ENCODE data around the gene MYADM. TPM values are rescaled to one million over a fixed set of nuclear protein-coding genes. Genes with fewer than 3 reads are reported as not detected.

The MYADM gene
- total RNA-seq, 1 experiment from 2014 or later = 78.6 TPM

DNA sequence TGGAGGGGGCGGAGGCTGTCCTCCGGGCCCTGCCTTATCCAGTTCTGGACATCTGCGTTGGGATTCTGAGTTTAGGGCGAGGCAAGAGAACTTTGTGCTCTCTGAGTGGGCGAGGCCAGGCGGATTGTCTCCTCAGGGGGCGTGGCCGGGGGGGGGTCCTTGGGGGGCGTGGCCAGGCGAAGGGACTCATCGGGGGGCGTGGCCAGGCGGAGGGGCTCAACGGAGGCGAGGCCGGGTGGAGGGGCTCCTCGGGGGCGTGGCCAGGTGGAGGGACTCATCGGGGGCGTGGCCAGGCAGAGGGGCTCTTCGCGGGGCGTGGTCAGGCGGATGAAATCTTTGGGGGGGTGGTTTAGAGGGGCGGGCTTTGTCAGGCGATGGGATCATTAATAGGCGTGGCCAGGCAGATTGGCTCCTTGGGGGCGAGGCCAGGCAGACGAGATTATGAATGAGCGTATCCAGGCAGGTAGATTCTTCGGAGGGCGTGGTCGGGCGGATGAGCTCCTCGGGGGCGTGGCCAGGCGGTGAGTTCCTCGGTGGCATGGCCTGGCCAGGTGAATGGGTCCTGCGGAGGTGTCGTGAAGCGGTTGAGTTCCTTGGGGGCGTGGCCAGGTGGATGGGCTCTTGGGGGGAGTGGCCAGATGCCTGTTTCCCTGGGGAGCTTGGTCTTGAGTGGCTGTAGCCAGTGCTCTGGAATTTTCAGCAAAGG lies 31.1 kb downstream of the MYADM start:
- Mint-ChIP-seq H3K4me3 (peak overlapping the region; percentile 81), H3K4me1 (peaks cover 33% of the 10 kb centered on the region), H3K36me3 (peaks cover 20% of the 10 kb centered on the region), H3K27ac (peak overlapping the region; percentile 100), H3K27me3 (ENCODE audit: low read depth) (0 out of 2 replicates have a peak, but pooled peaks cover 9% of the 10 kb centered on the region), H3K9me3 (no peaks in the 10 kb centered on the region)
- TF ChIP-seq TEAD4 (CRISPR knock-in tag; IDR thresholded peaks at IDR 0.05) (no peak), SP1 (CRISPR knock-in tag; conservative IDR thresholded peaks at IDR 0.05) (peak; percentile 93)
- TF ChIP-seq, protein P1, sequence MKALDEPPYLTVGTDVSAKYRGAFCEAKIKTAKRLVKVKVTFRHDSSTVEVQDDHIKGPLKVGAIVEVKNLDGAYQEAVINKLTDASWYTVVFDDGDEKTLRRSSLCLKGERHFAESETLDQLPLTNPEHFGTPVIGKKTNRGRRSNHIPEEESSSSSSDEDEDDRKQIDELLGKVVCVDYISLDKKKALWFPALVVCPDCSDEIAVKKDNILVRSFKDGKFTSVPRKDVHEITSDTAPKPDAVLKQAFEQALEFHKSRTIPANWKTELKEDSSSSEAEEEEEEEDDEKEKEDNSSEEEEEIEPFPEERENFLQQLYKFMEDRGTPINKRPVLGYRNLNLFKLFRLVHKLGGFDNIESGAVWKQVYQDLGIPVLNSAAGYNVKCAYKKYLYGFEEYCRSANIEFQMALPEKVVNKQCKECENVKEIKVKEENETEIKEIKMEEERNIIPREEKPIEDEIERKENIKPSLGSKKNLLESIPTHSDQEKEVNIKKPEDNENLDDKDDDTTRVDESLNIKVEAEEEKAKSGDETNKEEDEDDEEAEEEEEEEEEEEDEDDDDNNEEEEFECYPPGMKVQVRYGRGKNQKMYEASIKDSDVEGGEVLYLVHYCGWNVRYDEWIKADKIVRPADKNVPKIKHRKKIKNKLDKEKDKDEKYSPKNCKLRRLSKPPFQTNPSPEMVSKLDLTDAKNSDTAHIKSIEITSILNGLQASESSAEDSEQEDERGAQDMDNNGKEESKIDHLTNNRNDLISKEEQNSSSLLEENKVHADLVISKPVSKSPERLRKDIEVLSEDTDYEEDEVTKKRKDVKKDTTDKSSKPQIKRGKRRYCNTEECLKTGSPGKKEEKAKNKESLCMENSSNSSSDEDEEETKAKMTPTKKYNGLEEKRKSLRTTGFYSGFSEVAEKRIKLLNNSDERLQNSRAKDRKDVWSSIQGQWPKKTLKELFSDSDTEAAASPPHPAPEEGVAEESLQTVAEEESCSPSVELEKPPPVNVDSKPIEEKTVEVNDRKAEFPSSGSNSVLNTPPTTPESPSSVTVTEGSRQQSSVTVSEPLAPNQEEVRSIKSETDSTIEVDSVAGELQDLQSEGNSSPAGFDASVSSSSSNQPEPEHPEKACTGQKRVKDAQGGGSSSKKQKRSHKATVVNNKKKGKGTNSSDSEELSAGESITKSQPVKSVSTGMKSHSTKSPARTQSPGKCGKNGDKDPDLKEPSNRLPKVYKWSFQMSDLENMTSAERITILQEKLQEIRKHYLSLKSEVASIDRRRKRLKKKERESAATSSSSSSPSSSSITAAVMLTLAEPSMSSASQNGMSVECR (CRISPR knock-in tag; IDR thresholded peaks at IDR 0.05; ENCODE audit: borderline replicate concordance) = no peak
- TF ChIP-seq, protein P2, sequence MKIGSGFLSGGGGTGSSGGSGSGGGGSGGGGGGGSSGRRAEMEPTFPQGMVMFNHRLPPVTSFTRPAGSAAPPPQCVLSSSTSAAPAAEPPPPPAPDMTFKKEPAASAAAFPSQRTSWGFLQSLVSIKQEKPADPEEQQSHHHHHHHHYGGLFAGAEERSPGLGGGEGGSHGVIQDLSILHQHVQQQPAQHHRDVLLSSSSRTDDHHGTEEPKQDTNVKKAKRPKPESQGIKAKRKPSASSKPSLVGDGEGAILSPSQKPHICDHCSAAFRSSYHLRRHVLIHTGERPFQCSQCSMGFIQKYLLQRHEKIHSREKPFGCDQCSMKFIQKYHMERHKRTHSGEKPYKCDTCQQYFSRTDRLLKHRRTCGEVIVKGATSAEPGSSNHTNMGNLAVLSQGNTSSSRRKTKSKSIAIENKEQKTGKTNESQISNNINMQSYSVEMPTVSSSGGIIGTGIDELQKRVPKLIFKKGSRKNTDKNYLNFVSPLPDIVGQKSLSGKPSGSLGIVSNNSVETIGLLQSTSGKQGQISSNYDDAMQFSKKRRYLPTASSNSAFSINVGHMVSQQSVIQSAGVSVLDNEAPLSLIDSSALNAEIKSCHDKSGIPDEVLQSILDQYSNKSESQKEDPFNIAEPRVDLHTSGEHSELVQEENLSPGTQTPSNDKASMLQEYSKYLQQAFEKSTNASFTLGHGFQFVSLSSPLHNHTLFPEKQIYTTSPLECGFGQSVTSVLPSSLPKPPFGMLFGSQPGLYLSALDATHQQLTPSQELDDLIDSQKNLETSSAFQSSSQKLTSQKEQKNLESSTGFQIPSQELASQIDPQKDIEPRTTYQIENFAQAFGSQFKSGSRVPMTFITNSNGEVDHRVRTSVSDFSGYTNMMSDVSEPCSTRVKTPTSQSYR (CRISPR knock-in tag; IDR thresholded peaks at IDR 0.05) = no peak
- TF ChIP-seq, protein P3, sequence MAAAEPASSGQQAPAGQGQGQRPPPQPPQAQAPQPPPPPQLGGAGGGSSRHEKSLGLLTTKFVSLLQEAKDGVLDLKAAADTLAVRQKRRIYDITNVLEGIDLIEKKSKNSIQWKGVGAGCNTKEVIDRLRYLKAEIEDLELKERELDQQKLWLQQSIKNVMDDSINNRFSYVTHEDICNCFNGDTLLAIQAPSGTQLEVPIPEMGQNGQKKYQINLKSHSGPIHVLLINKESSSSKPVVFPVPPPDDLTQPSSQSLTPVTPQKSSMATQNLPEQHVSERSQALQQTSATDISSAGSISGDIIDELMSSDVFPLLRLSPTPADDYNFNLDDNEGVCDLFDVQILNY (CRISPR knock-in tag; IDR thresholded peaks at IDR 0.05) = no peak
- TF ChIP-seq, protein P4, sequence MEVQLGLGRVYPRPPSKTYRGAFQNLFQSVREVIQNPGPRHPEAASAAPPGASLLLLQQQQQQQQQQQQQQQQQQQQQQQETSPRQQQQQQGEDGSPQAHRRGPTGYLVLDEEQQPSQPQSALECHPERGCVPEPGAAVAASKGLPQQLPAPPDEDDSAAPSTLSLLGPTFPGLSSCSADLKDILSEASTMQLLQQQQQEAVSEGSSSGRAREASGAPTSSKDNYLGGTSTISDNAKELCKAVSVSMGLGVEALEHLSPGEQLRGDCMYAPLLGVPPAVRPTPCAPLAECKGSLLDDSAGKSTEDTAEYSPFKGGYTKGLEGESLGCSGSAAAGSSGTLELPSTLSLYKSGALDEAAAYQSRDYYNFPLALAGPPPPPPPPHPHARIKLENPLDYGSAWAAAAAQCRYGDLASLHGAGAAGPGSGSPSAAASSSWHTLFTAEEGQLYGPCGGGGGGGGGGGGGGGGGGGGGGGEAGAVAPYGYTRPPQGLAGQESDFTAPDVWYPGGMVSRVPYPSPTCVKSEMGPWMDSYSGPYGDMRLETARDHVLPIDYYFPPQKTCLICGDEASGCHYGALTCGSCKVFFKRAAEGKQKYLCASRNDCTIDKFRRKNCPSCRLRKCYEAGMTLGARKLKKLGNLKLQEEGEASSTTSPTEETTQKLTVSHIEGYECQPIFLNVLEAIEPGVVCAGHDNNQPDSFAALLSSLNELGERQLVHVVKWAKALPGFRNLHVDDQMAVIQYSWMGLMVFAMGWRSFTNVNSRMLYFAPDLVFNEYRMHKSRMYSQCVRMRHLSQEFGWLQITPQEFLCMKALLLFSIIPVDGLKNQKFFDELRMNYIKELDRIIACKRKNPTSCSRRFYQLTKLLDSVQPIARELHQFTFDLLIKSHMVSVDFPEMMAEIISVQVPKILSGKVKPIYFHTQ (CRISPR knock-in tag; IDR thresholded peaks at IDR 0.05) = no peak
- ATAC-seq = peak; percentile 92
- ChIA-PET CTCF (interaction anchor here (0.6 to 2.9 kb wide), 23 partner anchors 9 to 474 kb away, joined by 3 to 58 read pairs (median 5); partner anchors contain the start of genes CACNG7, MYADM, PRKCG and TSEN34), POLR2A (interaction anchor here (0.5 to 2.9 kb wide), 12 partner anchors 9 to 238 kb away, joined by 3 to 24 read pairs (median 4); partner anchors contain the start of gene MYADM)
- DNase-seq (ENCODE audit: low spot score) = peak; percentile 100

DNA sequence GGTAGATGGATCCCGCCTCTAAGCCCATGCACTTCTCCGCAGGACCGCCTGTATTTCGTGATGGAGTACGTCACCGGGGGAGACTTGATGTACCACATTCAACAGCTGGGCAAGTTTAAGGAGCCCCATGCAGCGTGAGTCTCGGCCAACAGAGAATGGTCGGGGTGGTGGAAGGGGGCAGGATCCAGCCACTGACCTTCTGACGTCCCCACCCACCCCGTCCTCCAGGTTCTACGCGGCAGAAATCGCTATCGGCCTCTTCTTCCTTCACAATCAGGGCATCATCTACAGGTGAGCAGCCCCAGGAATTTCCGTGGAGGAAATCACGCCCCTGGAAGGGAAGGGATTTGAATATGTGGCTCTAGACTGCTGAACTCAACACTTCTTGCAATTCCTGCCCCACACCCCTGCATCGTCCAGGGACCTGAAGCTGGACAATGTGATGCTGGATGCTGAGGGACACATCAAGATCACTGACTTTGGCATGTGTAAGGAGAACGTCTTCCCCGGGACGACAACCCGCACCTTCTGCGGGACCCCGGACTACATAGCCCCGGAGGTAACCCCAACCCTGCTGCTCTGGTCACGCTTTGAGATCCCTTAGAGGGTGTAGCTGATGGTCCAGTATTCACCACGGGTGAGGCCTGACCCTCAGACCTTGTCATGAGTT lies 32.6 kb downstream of the MYADM start:
- peaks cover 19% of the 10 kb centered on the region for H3K27me3 Mint-ChIP-seq (ENCODE audit: low read depth)
- H3K4me1 Mint-ChIP-seq = peaks cover 41% of the 10 kb centered on the region
- no peak overlapping the region for H3K27ac Mint-ChIP-seq
- POLR2A ChIA-PET = interaction anchor here (0.9 to 1.4 kb wide), 2 partner anchors 33 to 80 kb away, joined by 3 to 4 read pairs; partner anchors contain the start of gene MYADM
- H3K36me3 Mint-ChIP-seq = peaks cover 16% of the 10 kb centered on the region
- ATAC-seq = no peak
- no peak for DNase-seq (ENCODE audit: low spot score)
- H3K4me3 Mint-ChIP-seq = no peak overlapping the region
- no peaks in the 10 kb centered on the region for H3K9me3 Mint-ChIP-seq
- CTCF ChIA-PET = interaction anchor here (1.1 to 3.0 kb wide), 4 partner anchors 12 to 47 kb away, joined by 4 to 58 read pairs (median 14); no protein-coding TSS in a partner anchor
- TF ChIP-seq ZNF317 (CRISPR knock-in tag; IDR thresholded peaks at IDR 0.05; ENCODE audit: borderline replicate concordance, low read depth) (no peak), CREB1 (CRISPR knock-in tag; IDR thresholded peaks at IDR 0.05) (no peak), KAT7 (CRISPR knock-in tag; IDR thresholded peaks at IDR 0.05; ENCODE audit: borderline replicate concordance) (no peak), ELF4 (CRISPR knock-in tag; IDR thresholded peaks at IDR 0.05; ENCODE audit: low read depth) (no peak), GTF2I (CRISPR knock-in tag; conservative IDR thresholded peaks at IDR 0.05) (no peak), FOXJ3 (CRISPR knock-in tag; IDR thresholded peaks at IDR 0.05; ENCODE audit: borderline replicate concordance) (no peak)
- TF ChIP-seq, protein P4 (CRISPR knock-in tag; IDR thresholded peaks at IDR 0.05) = no peak
- TF ChIP-seq, protein P5, sequence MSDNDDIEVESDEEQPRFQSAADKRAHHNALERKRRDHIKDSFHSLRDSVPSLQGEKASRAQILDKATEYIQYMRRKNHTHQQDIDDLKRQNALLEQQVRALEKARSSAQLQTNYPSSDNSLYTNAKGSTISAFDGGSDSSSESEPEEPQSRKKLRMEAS (CRISPR knock-in tag; IDR thresholded peaks at IDR 0.05) = no peak
- TF ChIP-seq, protein P6, sequence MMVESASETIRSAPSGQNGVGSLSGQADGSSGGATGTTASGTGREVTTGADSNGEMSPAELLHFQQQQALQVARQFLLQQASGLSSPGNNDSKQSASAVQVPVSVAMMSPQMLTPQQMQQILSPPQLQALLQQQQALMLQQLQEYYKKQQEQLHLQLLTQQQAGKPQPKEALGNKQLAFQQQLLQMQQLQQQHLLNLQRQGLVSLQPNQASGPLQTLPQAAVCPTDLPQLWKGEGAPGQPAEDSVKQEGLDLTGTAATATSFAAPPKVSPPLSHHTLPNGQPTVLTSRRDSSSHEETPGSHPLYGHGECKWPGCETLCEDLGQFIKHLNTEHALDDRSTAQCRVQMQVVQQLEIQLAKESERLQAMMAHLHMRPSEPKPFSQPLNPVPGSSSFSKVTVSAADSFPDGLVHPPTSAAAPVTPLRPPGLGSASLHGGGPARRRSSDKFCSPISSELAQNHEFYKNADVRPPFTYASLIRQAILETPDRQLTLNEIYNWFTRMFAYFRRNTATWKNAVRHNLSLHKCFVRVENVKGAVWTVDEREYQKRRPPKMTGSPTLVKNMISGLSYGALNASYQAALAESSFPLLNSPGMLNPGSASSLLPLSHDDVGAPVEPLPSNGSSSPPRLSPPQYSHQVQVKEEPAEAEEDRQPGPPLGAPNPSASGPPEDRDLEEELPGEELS (CRISPR knock-in tag; IDR thresholded peaks at IDR 0.05) = no peak

Measured in WTC11 (cell line).